GM19099 (cell line): ENCODE measurements around the gene PARP8.

Experiments used
- POLR2A ChIP-seq: IDR thresholded peaks from 3 replicates; pipeline ENCODE4 v1.6.1; 2011; ENCODE audit warnings: low read depth; ENCODE audit not compliant: insufficient read length; ENCODE audit errors: extremely low read depth

The PARP8 gene, protein sequence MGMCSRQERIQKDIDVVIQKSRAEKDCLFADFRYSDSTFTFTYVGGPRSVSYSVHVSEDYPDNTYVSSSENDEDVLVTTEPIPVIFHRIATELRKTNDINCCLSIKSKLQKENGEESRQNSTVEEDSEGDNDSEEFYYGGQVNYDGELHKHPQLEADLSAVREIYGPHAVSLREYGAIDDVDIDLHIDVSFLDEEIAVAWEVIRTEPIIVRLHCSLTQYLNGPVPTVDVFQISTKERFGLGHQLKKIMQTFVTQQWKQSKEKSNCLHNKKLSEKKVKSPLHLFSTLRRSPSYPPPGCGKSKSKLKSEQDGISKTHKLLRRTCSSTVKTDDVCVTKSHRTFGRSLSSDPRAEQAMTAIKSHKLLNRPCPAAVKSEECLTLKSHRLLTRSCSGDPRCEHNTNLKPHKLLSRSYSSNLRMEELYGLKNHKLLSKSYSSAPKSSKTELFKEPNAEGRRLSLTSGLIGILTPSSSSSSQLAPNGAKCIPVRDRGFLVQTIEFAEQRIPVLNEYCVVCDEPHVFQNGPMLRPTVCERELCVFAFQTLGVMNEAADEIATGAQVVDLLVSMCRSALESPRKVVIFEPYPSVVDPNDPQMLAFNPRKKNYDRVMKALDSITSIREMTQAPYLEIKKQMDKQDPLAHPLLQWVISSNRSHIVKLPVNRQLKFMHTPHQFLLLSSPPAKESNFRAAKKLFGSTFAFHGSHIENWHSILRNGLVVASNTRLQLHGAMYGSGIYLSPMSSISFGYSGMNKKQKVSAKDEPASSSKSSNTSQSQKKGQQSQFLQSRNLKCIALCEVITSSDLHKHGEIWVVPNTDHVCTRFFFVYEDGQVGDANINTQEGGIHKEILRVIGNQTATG

DNA sequence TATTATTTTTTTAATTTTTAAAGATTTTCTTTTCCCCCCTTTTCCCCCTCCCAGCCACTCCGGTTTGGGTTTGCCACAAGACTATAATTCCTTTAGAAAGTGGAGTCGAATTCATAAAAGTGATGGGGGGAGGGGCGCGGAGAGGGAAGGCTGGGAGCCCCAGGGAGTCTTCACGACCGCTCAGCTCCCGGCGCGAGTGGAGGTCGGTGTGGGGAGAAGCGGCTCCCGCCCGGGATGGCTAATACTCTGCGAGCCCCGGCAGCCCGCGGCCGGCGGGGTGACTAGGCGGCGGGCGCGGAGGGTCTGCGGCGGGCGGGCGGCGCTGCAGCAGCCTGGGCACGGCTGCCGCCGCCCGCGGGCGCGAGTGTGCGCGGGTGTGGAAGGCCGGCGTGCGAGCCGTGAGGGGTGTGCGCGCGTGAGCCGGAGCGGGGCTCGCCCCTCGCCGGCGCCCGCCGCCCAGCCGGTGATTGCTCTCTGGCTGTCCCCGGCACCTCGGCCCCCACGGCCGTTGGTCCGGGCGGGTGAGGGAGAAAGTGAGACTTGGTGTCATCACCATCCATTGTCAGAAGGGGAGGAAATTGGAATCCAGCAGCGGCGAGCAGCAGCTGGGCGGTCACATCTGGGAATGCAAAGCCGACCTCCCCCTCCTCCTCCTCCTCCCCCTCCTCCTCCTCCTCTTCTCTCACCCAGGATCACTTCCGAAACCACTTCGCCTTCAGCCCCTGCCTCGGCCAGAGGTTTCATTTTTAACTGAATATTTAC, at the start of gene PARP8:
PARP8 (plus strand) TSS at position 377 of the 762 bp plus-strand sequence. CDS start 459 bp downstream, outside the sequence.
- no peak for TF ChIP-seq POLR2A

GRCh38 chr5:50623666-50624065, 42.8 kb upstream of the PARP8 start:
- no peak for TF ChIP-seq POLR2A

- TF ChIP-seq POLR2A: no peak
Observed at GRCh38 chr5:50646591-50646990, 19.8 kb upstream of the PARP8 start.

GRCh38 chr5:50647726-50648125, 18.7 kb upstream of the PARP8 start:
- TF ChIP-seq POLR2A: no peak

- TF ChIP-seq POLR2A: no peak
Observed at GRCh38 chr5:50653946-50654345, 12.5 kb upstream of the PARP8 start.

- no peak for TF ChIP-seq POLR2A
Observed at GRCh38 chr5:50655067-50655809, 11.2 kb upstream of the PARP8 start.

GRCh38 chr5:50655810-50656205, 10.6 kb upstream of the PARP8 start:
- TF ChIP-seq POLR2A: no peak

- no peak for TF ChIP-seq POLR2A
Observed at GRCh38 chr5:50657044-50657443, 9.4 kb upstream of the PARP8 start.

DNA sequence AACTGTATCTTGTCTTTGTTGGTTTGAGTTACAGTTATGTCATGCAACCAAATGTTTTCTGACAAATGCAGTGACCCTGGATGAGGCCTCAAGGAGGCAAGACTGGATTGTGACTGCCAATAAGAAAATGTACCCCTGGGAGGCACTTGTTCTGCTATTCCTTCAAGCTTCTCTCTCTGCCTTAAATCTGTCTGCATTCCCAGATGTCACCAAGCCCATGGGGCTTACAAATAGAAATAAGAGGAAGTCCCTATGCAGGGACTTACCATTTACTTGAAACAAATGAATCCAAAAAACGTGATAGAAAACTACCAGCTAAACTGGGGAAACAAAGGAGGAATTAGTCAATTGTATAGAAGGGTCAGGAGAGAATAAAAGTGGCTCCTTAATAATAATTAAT, 8.2 kb upstream of the PARP8 start:
- no peak for TF ChIP-seq POLR2A

- no peak for TF ChIP-seq POLR2A
Observed at GRCh38 chr5:50663636-50664035, 2.8 kb upstream of the PARP8 start.

DNA sequence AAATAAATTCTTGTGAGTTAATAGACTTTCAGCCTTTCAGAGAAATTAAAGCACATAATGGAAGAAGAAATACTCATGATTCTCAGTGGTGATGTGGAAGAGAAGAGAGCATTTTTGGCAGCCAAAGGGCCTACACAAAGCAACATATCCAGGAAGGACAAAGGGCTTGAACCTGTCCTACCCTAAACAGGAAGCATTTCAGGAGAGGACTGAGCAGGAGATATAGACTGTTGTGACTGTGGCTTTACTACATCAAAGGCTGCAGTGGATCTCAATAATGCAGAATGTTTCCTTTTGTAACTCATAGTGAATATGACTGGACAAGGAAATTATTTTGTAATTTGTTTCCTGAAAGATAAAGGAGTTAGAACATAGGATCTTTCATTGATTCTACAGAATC, 1.3 kb upstream of the PARP8 start:
- no peak for TF ChIP-seq POLR2A

DNA sequence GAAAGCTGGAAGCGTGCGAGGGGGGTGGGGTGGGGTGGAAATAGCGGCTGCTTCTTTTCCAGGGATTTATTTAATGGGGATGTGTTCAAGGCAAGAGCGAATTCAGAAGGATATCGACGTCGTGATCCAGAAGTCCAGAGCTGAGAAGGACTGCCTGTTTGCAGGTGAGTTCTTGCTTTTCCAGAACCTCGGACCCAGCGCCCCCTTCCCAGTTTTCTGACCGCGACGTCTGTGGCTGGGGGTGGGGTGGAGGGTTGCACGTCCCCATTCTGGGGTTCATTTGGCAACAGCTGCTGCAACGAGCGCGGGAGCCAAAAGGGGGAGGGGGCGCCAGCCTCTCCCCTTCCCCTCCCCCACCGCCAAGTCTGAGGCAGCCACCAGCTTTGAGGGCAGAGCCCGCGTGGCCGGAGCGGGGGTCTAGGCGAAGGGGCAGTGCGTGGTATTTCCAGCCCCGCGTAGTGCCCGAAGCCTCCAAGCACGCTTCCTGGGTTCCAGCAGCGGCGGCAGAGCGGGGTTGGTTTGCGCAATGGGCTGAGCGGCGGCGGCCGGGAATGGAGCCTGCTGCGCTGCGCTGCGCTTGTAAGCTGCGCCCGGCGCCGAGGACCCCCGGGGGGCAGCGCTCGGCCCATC, 701 bp downstream of the PARP8 start:
- TF ChIP-seq POLR2A: peak; percentile 30

- TF ChIP-seq POLR2A: peak; percentile 67
Observed at GRCh38 chr5:50667653-50668595, 1.5 kb downstream of the PARP8 start.

GRCh38 chr5:50672663-50673062, 6.2 kb downstream of the PARP8 start:
- TF ChIP-seq POLR2A: no peak

DNA sequence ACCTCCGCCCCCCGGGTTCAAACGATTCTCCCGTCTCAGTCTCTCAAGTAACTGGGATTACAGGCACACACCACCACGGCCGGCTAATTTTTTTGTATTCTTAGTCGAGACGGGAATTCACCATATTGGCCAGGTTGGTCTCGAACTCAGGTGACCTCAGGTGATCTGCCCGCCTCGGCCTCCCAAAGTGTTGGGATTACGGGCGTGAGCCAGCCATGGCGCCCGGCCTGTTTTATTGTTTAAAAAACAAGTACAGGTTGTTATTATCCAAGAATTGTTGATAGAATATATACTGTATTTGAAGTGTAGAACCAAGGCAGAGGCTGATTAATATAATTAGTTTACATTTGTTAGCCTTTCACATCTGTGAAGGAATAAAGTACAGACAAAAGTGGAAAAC, 8.9 kb downstream of the PARP8 start:
- no peak for TF ChIP-seq POLR2A
